C4-2B (cell line): ENCODE data around the gene POLR2A.

Experiments used
- ZFX ChIP-seq: fragments of 450-650 bp; IDR thresholded peaks from 2 replicates; pipeline ENCODE4 v1.6.1; 2017
- TF ChIP-seq, protein P1 (sequence below): fragments of 450-650 bp; conservative IDR thresholded peaks from 2 replicates; pipeline ENCODE4 v1.5.1; 2017; ENCODE audit warnings: mild to moderate bottlenecking

DNA sequence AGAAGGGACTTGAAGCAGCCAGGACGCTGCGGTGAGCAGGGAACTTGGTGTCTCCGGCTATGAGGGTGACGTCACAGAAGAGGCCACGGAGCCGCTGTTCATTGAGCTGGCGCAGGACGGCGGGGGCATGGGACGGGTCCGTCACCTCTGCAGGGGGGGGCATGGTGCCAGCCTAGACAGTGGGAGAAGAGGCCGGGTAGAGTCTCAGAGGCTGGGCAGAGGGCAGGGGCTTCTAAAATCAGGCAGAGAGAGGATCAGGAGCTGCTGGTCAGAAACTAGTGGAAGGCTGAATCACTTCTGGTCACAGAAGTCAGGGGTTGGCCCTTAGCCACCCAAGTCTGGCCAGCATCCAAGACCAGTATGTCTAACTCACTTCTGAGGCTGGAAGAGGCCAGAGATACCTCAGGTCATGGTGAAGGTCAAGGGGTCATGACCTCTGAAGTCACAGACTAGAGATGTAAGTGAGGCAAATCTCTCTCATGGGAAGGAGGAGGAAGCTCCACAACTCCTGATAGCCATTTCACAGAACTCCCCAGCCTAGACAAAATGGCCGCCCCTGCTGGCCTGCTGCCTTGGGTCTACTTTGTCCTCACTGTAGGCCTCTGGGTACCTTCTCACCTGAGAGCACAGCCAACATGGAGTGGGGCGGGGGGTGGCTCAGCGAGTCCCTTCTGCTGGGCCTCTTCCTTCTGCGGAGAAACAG is 17.4 kb upstream of the POLR2A start:
- TF ChIP-seq, protein P1, sequence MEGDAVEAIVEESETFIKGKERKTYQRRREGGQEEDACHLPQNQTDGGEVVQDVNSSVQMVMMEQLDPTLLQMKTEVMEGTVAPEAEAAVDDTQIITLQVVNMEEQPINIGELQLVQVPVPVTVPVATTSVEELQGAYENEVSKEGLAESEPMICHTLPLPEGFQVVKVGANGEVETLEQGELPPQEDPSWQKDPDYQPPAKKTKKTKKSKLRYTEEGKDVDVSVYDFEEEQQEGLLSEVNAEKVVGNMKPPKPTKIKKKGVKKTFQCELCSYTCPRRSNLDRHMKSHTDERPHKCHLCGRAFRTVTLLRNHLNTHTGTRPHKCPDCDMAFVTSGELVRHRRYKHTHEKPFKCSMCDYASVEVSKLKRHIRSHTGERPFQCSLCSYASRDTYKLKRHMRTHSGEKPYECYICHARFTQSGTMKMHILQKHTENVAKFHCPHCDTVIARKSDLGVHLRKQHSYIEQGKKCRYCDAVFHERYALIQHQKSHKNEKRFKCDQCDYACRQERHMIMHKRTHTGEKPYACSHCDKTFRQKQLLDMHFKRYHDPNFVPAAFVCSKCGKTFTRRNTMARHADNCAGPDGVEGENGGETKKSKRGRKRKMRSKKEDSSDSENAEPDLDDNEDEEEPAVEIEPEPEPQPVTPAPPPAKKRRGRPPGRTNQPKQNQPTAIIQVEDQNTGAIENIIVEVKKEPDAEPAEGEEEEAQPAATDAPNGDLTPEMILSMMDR: no peak
- TF ChIP-seq ZFX: no peak
